Thoracic aorta (tissue), 2 donors: ENCODE results near the gene SIGLEC11. TPM values are rescaled to one million over a fixed set of nuclear protein-coding genes. Genes with fewer than 3 reads are reported as not detected.

Experiments
- ATAC-seq: fragments of 150-250 bp; one replicate; pipeline ENCODE4 v1.8.0; 2017; ENCODE audit warnings: low read depth; ENCODE audit not compliant: insufficient number of reproducible peaks, low FRiP score
- DNase-seq: peaks from one replicate; pipeline ENCODE4 v3.0.0-alpha.2; 2020; ENCODE audit warnings: low spot score
- H3K27ac ChIP-seq, 2 donors: fragments of 200-600 bp; sonication (generic); 1 replicate in 1 of 2; 2 replicates in 1 of 2; pipeline ENCODE4 v1.5.1; 2016; ENCODE audit warnings: mild to moderate bottlenecking in 2 of 2, moderate library complexity in 2 of 2
- H3K27me3 ChIP-seq: fragments of 200-600 bp; sonication (generic); replicated peaks from 2 replicates; pipeline ENCODE4 v1.6.0; 2016; ENCODE audit warnings: mild to moderate bottlenecking; ENCODE audit not compliant: insufficient read depth
- H3K36me3 ChIP-seq: fragments of 200-600 bp; sonication (generic); one replicate; pipeline ENCODE4 v1.5.1; 2016
- H3K4me1 ChIP-seq, 2 donors: fragments of 200-600 bp; sonication (generic); 1 replicate in 1 of 2; 2 replicates in 1 of 2; pipeline versions ENCODE4 v1.5.1 to v1.6.0; 2016; ENCODE audit warnings: low read depth in 2 of 2, mild to moderate bottlenecking in 1 of 2; ENCODE audit not compliant: control insufficient read depth in 1 of 2
- H3K4me3 ChIP-seq: fragments of 200-600 bp; sonication (generic); 2 replicates; pipeline ENCODE4 v1.5.1; 2016; ENCODE audit warnings: mild to moderate bottlenecking
- H3K9me3 ChIP-seq: fragments of 200-600 bp; sonication (generic); 2 replicates; pipeline ENCODE4 v1.5.1; 2016
- CTCF ChIP-seq: fragments of 200-600 bp; sonication (generic); IDR thresholded peaks from one replicate; pipeline ENCODE4 v1.5.1; 2019; ENCODE audit warnings: antibody characterized with exemption
- total RNA-seq, 2 donors: library from RNA; depleted of rRNA; stranded (reverse); fragments of >200 nt; gene quantifications; one replicate each; pipeline versions ENCODE4 v1.1.0 to v1.2.3, GENCODE V29; 2016

The SIGLEC11 gene
- total RNA-seq, 2 donors from 2014 or later = 2.8 to 10.0 TPM

GRCh38 chr19:49911381-49912145 lies 49.4 kb downstream of the SIGLEC11 start:
- H3K36me3 ChIP-seq = peaks cover 21% of the 10 kb centered on the region
- TF ChIP-seq CTCF = no peak
- peaks cover 6 to 30% of the 10 kb centered on the region in 2 donors for H3K4me1 ChIP-seq
- no peaks in the 10 kb centered on the region for H3K27me3 ChIP-seq
- H3K4me3 ChIP-seq = no peak overlapping the region
- H3K27ac ChIP-seq = peak overlapping the region; percentile 69 to 77
- ATAC-seq (peak; percentile 32), DNase-seq (no peak)
- no peaks in the 10 kb centered on the region for H3K9me3 ChIP-seq

DNA sequence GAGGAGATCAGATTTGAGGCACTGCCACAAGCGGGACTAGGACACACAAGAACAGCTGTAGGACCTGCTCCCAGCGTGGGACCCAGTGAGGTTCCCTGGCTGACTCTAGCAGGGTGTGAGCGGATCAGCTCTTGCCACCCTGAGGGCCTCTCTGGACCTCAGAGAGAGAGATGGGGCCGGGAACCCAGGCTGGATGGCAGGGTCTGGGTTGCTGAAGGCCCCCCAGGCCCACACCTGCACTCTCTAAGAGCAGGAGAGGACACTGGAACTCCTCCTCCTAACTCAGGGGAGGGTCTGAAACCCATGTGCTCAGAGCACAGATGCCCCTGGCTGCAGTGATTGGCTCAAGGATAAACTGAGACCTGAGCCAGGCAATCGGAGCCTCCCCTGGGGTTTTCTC lies 50.8 kb downstream of the SIGLEC11 start:
- ATAC-seq (no peak), DNase-seq (no peak)
- peaks cover 21% of the 10 kb centered on the region for H3K36me3 ChIP-seq
- no peaks in the 10 kb centered on the region for H3K9me3 ChIP-seq
- H3K27me3 ChIP-seq = no peaks in the 10 kb centered on the region
- TF ChIP-seq CTCF = no peak
- no peak overlapping the region for H3K4me3 ChIP-seq
- H3K27ac ChIP-seq = no peak overlapping the region
- H3K4me1 ChIP-seq = peaks cover 6 to 30% of the 10 kb centered on the region in 2 donors

GRCh38 chr19:49908480-49909420 lies 52.2 kb downstream of the SIGLEC11 start:
- Histone ChIP-seq H3K4me3 (no peak overlapping the region), H3K4me1 (peaks cover 6 to 30% of the 10 kb centered on the region in 2 donors), H3K9me3 (no peaks in the 10 kb centered on the region), H3K36me3 (peaks cover 21% of the 10 kb centered on the region), H3K27me3 (no peaks in the 10 kb centered on the region), H3K27ac (no peak overlapping the region)
- ATAC-seq (no peak), DNase-seq (no peak)
- TF ChIP-seq CTCF = no peak

GRCh38 chr19:49907745-49908446 lies 53.1 kb downstream of the SIGLEC11 start:
- no peaks in the 10 kb centered on the region for H3K27me3 ChIP-seq
- H3K4me3 ChIP-seq = no peak overlapping the region
- no peak for DNase-seq
- peaks cover 6 to 23% of the 10 kb centered on the region in 2 donors for H3K4me1 ChIP-seq
- no peaks in the 10 kb centered on the region for H3K9me3 ChIP-seq
- H3K27ac ChIP-seq = no peak overlapping the region
- no peak for ATAC-seq
- H3K36me3 ChIP-seq = peaks cover 21% of the 10 kb centered on the region
- no peak for TF ChIP-seq CTCF
